ENCODE data around the gene S100A9.
"Not testable (repeated sequence)": the region's sequence is repeated elsewhere in the genome, so short reads cannot be mapped to it uniquely, and the experiment has no call there.

The S100A9 gene

DNA sequence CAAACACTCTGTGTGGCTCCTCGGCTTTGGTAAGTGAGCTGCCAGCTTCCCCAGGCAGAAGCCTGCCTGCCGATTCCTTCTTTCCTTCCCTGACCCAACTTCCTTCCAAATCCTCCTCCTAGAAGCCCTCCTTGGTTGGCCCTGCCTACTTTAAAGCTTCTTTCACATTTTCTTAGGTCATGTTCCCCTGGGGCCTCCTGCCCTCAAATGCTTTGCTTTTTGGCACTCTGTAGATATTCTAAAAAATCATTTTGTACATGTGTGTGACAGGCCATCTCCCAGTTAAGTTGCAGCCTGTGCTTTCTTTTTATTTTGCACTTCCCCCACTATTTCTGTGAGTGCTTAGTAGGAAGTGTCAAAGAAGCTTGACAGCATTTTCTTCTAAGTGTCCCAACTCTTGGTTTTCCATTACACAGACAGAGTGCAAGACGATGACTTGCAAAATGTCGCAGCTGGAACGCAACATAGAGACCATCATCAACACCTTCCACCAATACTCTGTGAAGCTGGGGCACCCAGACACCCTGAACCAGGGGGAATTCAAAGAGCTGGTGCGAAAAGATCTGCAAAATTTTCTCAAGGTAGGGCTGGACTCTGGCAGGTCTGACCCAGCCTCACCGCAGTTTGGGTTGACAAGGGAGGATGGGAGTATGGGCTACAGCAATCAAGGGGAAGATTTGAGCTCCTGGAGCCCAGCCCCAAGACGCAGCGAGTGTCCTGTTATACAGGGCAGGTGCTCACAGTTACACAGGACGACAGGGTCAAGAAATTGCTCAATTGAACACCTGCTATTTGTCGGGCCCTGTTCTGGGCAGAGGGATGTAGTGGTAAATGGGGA is at the start of gene S100A9:
S100A9 (plus strand) TSS at position 2 of the 838 bp plus-strand sequence; CDS start at position 432, 430 bp downstream.
- no peaks in the 10 kb centered on the region for H3K4me1 ChIP-seq (ENCODE audit: insufficient read depth, low read length)
- H3K27me3 ChIP-seq (ENCODE audit: control insufficient read depth in 1 of 2, insufficient read depth in 2 of 2, low read length in 2 of 2) = no peaks in the 10 kb centered on the region
- H3K36me3 ChIP-seq (ENCODE audit: insufficient read depth, low read length) = no peaks in the 10 kb centered on the region
- no peak within 1 kb of the TSS for H3K9ac ChIP-seq (ENCODE audit: low read length)
- H3K9me3 ChIP-seq (ENCODE audit: low read length) = no peaks in the 10 kb centered on the region
- H3K27ac ChIP-seq (ENCODE audit: low read depth, low read length) = no peak within 1 kb of the TSS
- no peak within 1 kb of the TSS for H3K4me3 ChIP-seq (ENCODE audit: low read depth in 1 of 2, low read length in 2 of 2)

DNA sequence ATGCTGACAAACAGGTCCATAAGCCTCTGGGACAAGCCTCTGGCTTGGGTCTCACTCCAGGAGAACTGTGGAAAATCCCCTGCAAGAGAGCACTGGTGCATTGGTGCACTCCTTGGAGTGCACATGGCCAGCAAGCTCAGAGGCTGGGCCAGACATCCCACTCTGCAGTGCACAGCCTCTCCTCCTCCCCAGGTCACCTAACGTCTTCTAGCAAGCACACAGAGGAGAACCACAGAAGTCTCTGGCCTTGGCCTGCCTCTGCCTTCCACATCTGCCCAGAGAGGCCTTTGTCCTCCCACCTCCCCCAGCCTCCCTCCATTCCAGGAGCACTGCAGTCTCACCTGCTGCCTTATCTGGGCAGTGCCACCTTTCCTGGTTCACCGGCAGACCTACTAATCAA is 49.1 kb upstream of the S100A9 start:
- Histone ChIP-seq H3K27me3 (ENCODE audit: control insufficient read depth in 1 of 2, insufficient read depth in 2 of 2, low read length in 2 of 2) (no peaks in the 10 kb centered on the region), H3K4me3 (ENCODE audit: low read depth in 1 of 2, low read length in 2 of 2) (no peak overlapping the region), H3K36me3 (ENCODE audit: insufficient read depth, low read length) (no peaks in the 10 kb centered on the region), H3K27ac (ENCODE audit: low read depth, low read length) (no peak overlapping the region), H3K9ac (ENCODE audit: low read length) (no peak overlapping the region), H3K4me1 (ENCODE audit: insufficient read depth, low read length) (no peaks in the 10 kb centered on the region), H3K9me3 (ENCODE audit: low read length) (no peaks in the 10 kb centered on the region)

DNA sequence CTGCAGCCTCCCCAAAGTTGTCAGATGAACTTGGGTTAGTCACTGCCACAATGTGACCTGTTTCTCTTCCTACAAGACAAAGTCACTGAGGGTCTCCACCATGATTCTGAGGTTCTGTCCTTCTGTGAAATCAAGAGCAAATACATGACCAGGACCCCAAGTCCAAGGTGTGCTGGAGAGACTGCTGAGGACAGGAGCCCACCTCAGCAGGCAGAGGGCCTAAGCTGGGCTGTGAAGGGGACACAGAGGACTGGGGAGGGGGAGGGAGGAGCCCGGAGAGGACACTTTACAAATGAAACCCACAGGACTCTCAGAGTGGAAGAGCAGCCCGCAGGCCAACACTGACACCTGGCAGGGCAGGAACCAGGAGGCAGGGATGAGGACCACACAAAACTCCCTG is 48.2 kb upstream of the S100A9 start:
- H3K27ac ChIP-seq (ENCODE audit: low read depth, low read length) = no peak overlapping the region
- no peaks in the 10 kb centered on the region for H3K4me1 ChIP-seq (ENCODE audit: insufficient read depth, low read length)
- no peaks in the 10 kb centered on the region for H3K27me3 ChIP-seq (ENCODE audit: control insufficient read depth in 1 of 2, insufficient read depth in 2 of 2, low read length in 2 of 2)
- no peaks in the 10 kb centered on the region for H3K9me3 ChIP-seq (ENCODE audit: low read length)
- no peak overlapping the region for H3K4me3 ChIP-seq (ENCODE audit: low read depth in 1 of 2, low read length in 2 of 2)
- no peaks in the 10 kb centered on the region for H3K36me3 ChIP-seq (ENCODE audit: insufficient read depth, low read length)
- no peak overlapping the region for H3K9ac ChIP-seq (ENCODE audit: low read length)

DNA sequence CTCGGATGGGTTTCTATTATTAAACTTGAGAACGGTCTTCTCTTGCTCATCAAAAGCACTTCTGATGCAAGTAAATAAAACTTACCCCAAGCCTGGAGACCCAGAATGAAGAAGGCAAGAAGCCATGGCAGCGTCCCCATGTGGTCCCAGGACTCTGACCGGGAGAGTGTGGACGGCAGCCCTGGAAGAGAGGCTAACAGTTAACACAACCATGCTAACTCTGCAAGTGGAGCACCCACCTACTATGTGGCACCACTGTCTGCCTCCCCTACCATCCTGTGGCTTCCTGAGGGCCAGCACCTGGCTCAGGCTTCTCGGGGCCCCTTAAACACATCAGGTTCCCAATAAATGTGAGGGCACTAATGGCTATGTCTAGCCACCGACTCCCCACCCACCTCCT is 47.1 kb upstream of the S100A9 start:
- Histone ChIP-seq H3K4me1 (ENCODE audit: insufficient read depth, low read length) (no peaks in the 10 kb centered on the region), H3K27me3 (ENCODE audit: control insufficient read depth in 1 of 2, insufficient read depth in 2 of 2, low read length in 2 of 2) (no peaks in the 10 kb centered on the region), H3K9me3 (ENCODE audit: low read length) (no peaks in the 10 kb centered on the region), H3K36me3 (ENCODE audit: insufficient read depth, low read length) (no peaks in the 10 kb centered on the region), H3K4me3 (ENCODE audit: low read depth in 1 of 2, low read length in 2 of 2) (no peak overlapping the region), H3K9ac (ENCODE audit: low read length) (no peak overlapping the region), H3K27ac (ENCODE audit: low read depth, low read length) (no peak overlapping the region)

DNA sequence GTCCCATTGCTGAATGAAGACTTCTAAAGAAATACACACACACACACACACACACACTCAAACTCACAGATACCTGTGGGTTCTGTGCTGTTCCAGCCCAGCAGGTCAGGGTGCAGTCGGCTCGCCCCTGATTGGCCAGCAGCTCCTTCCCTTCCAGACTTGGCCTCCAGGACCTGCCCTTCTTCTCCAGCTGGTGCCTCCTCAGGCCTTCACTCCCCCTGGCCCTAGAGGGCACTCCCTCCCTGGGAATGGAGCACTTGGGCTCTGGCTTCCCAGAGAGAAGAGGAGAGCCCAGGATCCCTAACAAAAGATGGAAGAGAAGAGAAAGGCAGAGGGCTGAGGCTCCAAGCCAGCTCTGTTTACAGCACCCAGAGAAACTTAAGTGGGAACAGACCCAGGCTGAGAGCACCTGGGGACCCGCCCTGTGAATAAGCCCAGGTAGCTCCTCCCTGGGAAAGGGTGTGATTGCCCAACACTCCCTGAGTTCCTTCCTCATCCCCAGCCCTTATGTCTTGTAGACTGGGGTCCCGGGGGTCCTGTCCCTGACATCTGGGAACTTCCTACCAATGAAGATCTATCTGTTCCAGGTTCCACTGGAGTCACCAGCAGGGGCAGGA is 45.0 kb upstream of the S100A9 start, which contains the start of gene PGLYRP3:
PGLYRP3 (minus strand) TSS at position 383 of the 617 bp plus-strand sequence. CDS start 2,287 bp downstream, outside the sequence.
- Histone ChIP-seq H3K9ac (ENCODE audit: low read length) (no peak within 1 kb of the TSS), H3K36me3 (ENCODE audit: insufficient read depth, low read length) (no peaks in the 10 kb centered on the region), H3K9me3 (ENCODE audit: low read length) (no peaks in the 10 kb centered on the region), H3K27ac (ENCODE audit: low read depth, low read length) (no peak within 1 kb of the TSS), H3K4me3 (ENCODE audit: low read depth in 1 of 2, low read length in 2 of 2) (no peak within 1 kb of the TSS), H3K27me3 (ENCODE audit: control insufficient read depth in 1 of 2, insufficient read depth in 2 of 2, low read length in 2 of 2) (no peaks in the 10 kb centered on the region), H3K4me1 (ENCODE audit: insufficient read depth, low read length) (no peaks in the 10 kb centered on the region)

DNA sequence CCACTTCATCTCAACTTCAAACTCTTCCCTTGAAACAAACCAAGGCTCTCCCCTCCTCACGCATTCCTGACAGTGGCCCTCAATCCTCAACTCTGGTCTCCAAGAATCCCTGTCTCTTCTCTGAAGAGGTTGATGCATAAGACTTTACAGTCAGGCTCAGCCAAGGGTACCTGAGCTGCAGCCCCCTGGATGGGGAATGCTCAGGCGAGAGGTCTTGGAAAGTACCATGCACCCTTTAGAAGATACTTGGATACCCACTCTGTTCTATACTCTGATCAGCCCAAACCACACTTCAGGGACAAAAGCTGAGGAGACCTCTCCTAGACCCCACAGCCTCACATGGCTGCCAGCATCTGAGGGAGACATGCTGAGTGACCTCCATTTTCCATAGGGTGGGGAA is 44.4 kb upstream of the S100A9 start:
- no peak overlapping the region for H3K27ac ChIP-seq (ENCODE audit: low read depth, low read length)
- no peak overlapping the region for H3K4me3 ChIP-seq (ENCODE audit: low read depth in 1 of 2, low read length in 2 of 2)
- no peaks in the 10 kb centered on the region for H3K9me3 ChIP-seq (ENCODE audit: low read length)
- no peaks in the 10 kb centered on the region for H3K36me3 ChIP-seq (ENCODE audit: insufficient read depth, low read length)
- no peaks in the 10 kb centered on the region for H3K4me1 ChIP-seq (ENCODE audit: insufficient read depth, low read length)
- H3K27me3 ChIP-seq (ENCODE audit: control insufficient read depth in 1 of 2, insufficient read depth in 2 of 2, low read length in 2 of 2) = no peaks in the 10 kb centered on the region
- H3K9ac ChIP-seq (ENCODE audit: low read length) = no peak overlapping the region

DNA sequence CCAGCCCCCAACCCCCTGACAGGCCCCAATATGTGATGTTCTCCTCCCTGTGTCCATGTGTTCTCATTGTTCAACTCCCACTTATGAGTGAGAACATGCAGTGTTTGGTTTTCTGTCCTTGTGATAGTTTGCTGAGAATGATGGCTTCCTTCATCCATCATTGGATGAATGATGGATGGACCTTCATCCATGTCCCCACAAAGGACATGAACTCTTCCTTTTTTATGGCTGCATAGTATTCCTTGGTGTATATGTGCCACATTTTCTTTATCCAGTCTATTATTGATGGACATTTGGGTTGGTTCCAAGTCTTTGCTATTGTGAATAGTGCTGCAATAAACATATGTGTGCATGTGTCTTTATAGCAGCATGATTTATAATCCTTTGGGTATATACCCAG is 43.3 kb upstream of the S100A9 start:
- H3K27me3 ChIP-seq (ENCODE audit: control insufficient read depth in 1 of 2, insufficient read depth in 2 of 2, low read length in 2 of 2); H3K4me3 ChIP-seq (ENCODE audit: low read depth in 1 of 2, low read length in 2 of 2); H3K27ac ChIP-seq (ENCODE audit: low read depth, low read length); H3K9ac ChIP-seq (ENCODE audit: low read length); H3K36me3 ChIP-seq (ENCODE audit: insufficient read depth, low read length); H3K9me3 ChIP-seq (ENCODE audit: low read length); H3K4me1 ChIP-seq (ENCODE audit: insufficient read depth, low read length): not testable (repeated sequence)

DNA sequence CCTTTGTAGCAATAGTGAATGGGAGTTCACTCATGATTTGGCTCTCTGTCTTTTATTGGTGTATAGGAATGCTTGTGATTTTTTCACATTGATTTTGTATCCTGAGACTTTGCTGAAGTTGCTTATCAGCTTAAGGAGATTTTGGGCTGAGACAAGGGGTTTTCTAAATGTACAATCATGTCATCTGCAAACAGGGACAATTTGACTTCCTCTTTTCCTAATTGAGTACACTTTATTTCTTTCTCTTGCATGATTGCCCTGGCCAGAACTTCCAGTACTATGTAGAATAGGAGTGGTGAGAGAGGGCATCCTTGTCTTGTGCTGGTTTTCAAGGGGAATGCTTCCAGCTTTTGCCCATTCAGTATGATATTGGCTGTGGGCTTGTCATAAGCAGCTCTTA is 41.6 kb upstream of the S100A9 start:
- H3K9me3 ChIP-seq (ENCODE audit: low read length); H3K27ac ChIP-seq (ENCODE audit: low read depth, low read length); H3K27me3 ChIP-seq (ENCODE audit: control insufficient read depth in 1 of 2, insufficient read depth in 2 of 2, low read length in 2 of 2); H3K36me3 ChIP-seq (ENCODE audit: insufficient read depth, low read length); H3K4me1 ChIP-seq (ENCODE audit: insufficient read depth, low read length); H3K9ac ChIP-seq (ENCODE audit: low read length); H3K4me3 ChIP-seq (ENCODE audit: low read depth in 1 of 2, low read length in 2 of 2): not testable (repeated sequence)

DNA sequence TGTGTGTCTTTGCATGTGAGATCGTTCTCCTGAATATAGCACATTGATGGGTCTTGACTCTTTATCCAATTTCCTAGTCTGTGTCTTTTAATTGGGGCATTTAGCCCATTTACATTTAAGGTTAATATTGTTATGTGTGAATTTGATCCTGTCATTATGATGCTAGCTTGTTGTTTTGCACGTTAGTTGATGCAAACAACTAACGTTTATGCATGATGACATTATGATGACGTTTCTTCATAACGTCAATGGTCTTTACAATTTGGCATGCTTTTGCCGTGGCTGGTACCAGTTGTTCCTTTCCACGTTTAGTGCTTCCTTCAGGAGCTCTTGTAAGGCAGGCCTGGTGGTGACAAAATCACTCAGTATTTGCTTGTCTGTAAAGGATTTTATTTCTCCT is 39.5 kb upstream of the S100A9 start:
- H3K36me3 ChIP-seq (ENCODE audit: insufficient read depth, low read length); H3K9ac ChIP-seq (ENCODE audit: low read length); H3K4me1 ChIP-seq (ENCODE audit: insufficient read depth, low read length); H3K4me3 ChIP-seq (ENCODE audit: low read depth in 1 of 2, low read length in 2 of 2); H3K27ac ChIP-seq (ENCODE audit: low read depth, low read length); H3K27me3 ChIP-seq (ENCODE audit: control insufficient read depth in 1 of 2, insufficient read depth in 2 of 2, low read length in 2 of 2): not testable (repeated sequence)
- H3K9me3 ChIP-seq (ENCODE audit: low read length) = peaks cover 13% of the 10 kb centered on the region

DNA sequence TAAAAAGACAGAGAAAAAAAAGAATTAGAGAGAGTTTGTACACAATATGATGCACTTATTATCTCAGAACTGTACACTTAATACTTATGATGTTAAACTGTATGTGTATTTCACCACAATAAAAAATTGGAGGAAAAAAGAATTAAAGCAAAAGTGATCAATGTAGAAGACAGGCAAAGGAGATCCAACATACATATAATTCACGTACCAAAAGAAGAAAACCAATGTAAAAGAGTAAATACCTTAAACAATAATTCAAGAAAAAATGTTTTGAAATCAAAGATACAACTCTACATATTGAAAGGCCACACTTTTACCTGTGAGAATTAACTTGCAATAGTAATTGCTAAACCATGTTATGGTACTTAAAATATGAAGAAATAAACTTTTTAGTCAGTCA is 35.1 kb upstream of the S100A9 start:
- H3K9me3 ChIP-seq (ENCODE audit: low read length) = peaks cover 13% of the 10 kb centered on the region
- no peaks in the 10 kb centered on the region for H3K27me3 ChIP-seq (ENCODE audit: control insufficient read depth in 1 of 2, insufficient read depth in 2 of 2, low read length in 2 of 2)
- no peaks in the 10 kb centered on the region for H3K36me3 ChIP-seq (ENCODE audit: insufficient read depth, low read length)
- no peak overlapping the region for H3K4me3 ChIP-seq (ENCODE audit: low read depth in 1 of 2, low read length in 2 of 2)
- no peaks in the 10 kb centered on the region for H3K4me1 ChIP-seq (ENCODE audit: insufficient read depth, low read length)
- H3K27ac ChIP-seq (ENCODE audit: low read depth, low read length) = no peak overlapping the region
- no peak overlapping the region for H3K9ac ChIP-seq (ENCODE audit: low read length)

DNA sequence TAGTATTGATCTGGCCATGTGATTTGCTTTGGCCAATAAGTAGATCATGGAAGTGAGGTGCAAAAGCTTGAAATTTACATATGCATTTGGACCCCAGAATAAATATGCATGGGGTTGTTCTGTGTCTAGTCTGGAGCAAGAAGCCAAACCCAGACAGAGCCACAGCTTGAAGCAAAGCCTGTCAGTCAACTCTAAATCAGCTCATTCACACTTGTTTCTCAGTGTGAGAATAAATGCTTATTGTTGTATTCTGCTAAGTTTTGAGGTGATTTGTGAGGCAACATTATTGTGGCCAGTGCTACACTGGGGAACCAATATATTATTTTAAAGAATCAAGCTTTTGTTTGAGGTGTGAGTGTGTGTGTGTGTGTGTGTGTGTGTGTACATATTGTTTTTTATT is 32.7 kb upstream of the S100A9 start:
- H3K27ac ChIP-seq (ENCODE audit: low read depth, low read length) = no peak overlapping the region

DNA sequence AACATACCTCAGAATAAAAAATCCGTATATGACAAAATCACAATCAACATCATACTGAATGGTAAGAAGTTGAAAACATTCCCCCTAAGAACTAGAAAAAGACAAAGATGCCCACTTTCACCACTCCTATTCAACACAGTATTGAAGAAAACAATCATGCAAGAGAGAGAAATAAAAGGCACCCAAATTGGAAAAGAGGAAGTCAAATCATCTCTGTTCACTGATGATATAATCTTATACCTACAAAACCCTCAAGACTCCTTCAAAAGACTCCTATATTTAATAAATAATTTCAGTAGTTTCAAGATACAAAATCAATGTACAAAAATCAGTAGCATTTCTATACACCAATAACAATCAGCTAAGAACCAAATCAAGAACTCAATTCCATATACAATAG is 23.8 kb upstream of the S100A9 start:
- Histone ChIP-seq H3K9me3 (ENCODE audit: low read length) (no peaks in the 10 kb centered on the region), H3K4me3 (ENCODE audit: low read depth in 1 of 2, low read length in 2 of 2) (no peak overlapping the region), H3K36me3 (ENCODE audit: insufficient read depth, low read length) (no peaks in the 10 kb centered on the region), H3K27ac (ENCODE audit: low read depth, low read length) (no peak overlapping the region), H3K9ac (ENCODE audit: low read length) (no peak overlapping the region), H3K27me3 (ENCODE audit: control insufficient read depth in 1 of 2, insufficient read depth in 2 of 2, low read length in 2 of 2) (no peaks in the 10 kb centered on the region), H3K4me1 (ENCODE audit: insufficient read depth, low read length) (no peaks in the 10 kb centered on the region)

More for the DNA sequence above, 32.7 kb upstream of the S100A9 start:
- H3K36me3 ChIP-seq (ENCODE audit: insufficient read depth, low read length) = no peaks in the 10 kb centered on the region
- no peaks in the 10 kb centered on the region for H3K4me1 ChIP-seq (ENCODE audit: insufficient read depth, low read length)
- peaks cover 13% of the 10 kb centered on the region for H3K9me3 ChIP-seq (ENCODE audit: low read length)
- H3K4me3 ChIP-seq (ENCODE audit: low read depth in 1 of 2, low read length in 2 of 2) = no peak overlapping the region
- no peak overlapping the region for H3K9ac ChIP-seq (ENCODE audit: low read length)
- H3K27me3 ChIP-seq (ENCODE audit: control insufficient read depth in 1 of 2, insufficient read depth in 2 of 2, low read length in 2 of 2) = no peaks in the 10 kb centered on the region

Measured in muscle layer of colon (tissue), 2 donors.